Epidermal melanocyte (primary cell): ENCODE data around the gene DNAJB14.

ENCODE experiments used
- DNase-seq: peaks from one replicate; pipeline ENCODE4 v3.0.0; 2011; ENCODE audit warnings: low spot score; ENCODE audit not compliant: insufficient read length

The DNAJB14 gene

GRCh38 chr4:99872570-99872969, 73.8 kb downstream of the DNAJB14 start:
- DNase-seq: no peak

- DNase-seq: no peak
Measured at GRCh38 chr4:99868126-99868596, 78.3 kb downstream of the DNAJB14 start.

DNA sequence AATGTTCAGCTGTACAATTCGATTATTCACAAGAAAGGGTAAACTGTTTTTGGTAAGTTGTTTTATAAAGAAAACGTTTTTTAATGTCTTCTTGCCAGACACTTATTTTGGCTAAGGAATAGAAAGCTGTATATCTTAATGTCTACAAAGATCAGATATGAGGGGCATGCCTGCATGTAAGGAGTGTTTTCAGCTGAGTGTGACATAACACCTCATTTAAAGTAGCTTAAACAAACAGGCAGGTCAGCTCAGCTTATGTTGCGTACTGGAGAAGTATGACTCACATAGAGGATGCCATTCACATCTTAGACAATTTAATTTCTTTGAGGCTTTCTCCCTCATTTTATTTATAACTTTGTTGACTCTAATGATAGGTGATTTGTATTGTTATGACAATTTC, 82.6 kb downstream of the DNAJB14 start:
- DNase-seq: no peak

- no peak for DNase-seq
Measured at GRCh38 chr4:99861120-99861905, 85.1 kb downstream of the DNAJB14 start.

GRCh38 chr4:99860521-99860920, 85.9 kb downstream of the DNAJB14 start:
- DNase-seq: no peak

- DNase-seq: no peak
Measured at GRCh38 chr4:99859618-99860017, 86.8 kb downstream of the DNAJB14 start.

GRCh38 chr4:99857307-99857706, 89.1 kb downstream of the DNAJB14 start:
- DNase-seq: no peak

- no peak for DNase-seq
Measured at GRCh38 chr4:99856166-99856565, 90.3 kb downstream of the DNAJB14 start.

DNA sequence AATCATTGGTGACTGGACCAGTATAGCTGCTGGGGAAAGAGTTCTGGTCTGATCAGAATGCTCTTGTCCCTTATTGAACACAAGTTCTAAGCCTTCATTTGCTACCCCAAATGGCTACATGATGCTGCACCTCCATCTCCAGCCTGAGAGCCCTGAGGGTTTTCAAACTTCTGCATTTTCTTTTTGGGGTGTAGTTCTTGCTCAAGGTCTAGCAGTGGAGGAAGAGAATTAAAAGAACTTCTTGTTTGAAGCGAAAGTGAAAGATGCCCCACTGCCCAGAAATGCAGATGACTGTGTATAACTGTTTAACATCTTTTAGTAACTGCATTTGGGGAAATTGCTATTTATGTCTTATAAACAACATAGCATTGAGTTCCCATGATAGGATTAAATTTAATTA, 90.7 kb downstream of the DNAJB14 start:
- DNase-seq: no peak

DNA sequence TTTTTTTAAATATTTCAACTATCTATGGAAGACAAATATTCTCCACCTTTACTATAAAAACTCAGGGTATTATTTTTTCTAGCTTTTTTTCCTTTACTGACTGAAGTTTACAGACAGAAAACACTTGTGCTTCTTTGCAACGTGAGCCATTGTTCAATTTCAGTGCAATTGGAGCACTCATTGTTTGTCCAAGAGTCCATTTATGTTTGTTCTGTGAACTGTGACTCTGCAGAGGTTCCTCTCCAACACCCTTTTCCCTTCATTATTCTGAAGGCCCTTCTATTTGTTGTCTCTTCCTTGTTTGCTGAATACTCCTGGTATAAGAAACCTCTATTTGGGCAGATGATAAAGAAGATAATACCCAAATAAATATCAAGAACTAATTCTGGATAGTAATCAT, 92.4 kb downstream of the DNAJB14 start:
- DNase-seq: no peak

DNA sequence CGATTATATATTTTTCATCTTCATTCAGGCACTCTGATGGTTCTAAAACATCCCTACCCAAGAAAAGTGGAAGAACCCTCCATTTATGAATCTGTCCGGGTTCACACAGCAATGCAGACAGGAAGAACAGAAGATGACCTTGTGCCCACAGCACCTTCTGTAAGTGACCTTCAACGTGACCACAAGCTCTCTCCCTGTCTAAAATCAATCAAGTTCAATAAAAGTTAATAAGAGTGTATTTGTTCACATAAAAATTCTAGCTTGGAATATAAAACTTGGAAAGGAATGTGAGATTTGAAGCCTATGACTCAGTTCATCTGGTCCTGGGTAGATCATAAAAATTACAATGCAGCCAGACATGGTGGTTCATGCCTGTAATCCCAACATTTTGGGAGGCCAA, 93.2 kb downstream of the DNAJB14 start:
- DNase-seq: no peak

- no peak for DNase-seq
Measured at GRCh38 chr4:99852199-99852749, 94.1 kb downstream of the DNAJB14 start.

DNA sequence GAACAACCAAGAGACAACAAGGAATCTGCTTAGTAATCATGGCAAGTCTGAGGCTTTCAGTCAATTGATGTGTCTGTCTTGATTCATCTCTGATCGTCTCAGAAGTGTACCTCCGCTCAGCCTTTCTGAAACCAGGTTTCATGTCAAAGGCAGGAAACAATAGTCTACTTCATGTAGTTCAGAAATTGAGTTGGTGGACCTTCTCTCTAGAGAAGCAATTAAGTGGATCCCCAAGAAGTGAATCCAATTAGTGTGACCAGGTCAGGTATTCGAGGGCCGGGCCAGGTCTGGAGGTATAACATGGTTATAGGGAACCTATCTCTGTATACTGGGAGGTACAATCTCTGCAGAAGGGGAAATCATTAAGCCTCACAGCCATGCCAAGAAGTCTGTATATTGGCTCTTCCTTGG, 97.8 kb downstream of the DNAJB14 start:
- no peak for DNase-seq

- no peak for DNase-seq
Measured at GRCh38 chr4:99847362-99847976, 98.9 kb downstream of the DNAJB14 start.

DNA sequence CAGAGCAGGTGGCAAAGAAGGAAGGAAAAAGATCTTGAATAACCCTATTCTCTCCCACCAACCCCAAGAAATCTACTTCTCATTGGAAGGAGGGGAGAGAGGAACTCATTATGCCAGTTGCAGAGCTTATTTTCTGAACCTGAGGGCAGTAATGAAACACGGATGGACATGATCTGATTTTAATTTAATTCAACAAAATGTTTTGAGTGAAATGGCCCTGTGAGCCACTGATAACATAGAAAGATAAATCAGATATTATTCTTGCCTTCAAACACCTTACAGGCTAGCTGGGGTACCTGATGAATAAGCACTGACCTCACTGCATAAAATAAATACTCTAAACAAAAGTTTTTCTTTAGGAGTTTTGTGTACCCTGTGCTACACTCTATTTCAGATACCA, 99.5 kb downstream of the DNAJB14 start:
- no peak for DNase-seq
